HepG2 (cell line): ENCODE results near the gene SULT2B1. TPM values are rescaled to one million over a fixed set of nuclear protein-coding genes. Genes with fewer than 3 reads are reported as not detected.

Source experiments
- BHLHE40 ChIP-seq: IDR thresholded peaks from 2 replicates; pipeline ENCODE4 v1.6.1; 2011; ENCODE audit warnings: low read length, improper control_type of control experiment
- CAMTA2 ChIP-seq: sonication (generic); formaldehyde crosslinking; IDR thresholded peaks from 2 replicates; pipeline ENCODE4 v1.4.0; 2020; ENCODE audit warnings: mild to moderate bottlenecking, missing genetic modification reagents, borderline replicate concordance
- CBX2 ChIP-seq, 2 experiments: fragments of 200-600 bp in 1 of 2; sonication (generic); formaldehyde crosslinking in 1 of 2; IDR thresholded peaks; 2 replicates each; pipeline versions ENCODE4 v1.7.0 to v1.8.1; 2018 to 2022; ENCODE audit warnings: low read depth in 2 of 2, low read length in 1 of 2, mild to moderate bottlenecking in 1 of 2, missing genetic modification reagents in 1 of 2
- CBX5 ChIP-seq: sonication (generic); formaldehyde crosslinking; IDR thresholded peaks from 2 replicates; pipeline ENCODE4 v1.4.0; 2020; ENCODE audit warnings: missing genetic modification reagents, borderline replicate concordance
- CCAR2 ChIP-seq: fragments of 200-400 bp; formaldehyde crosslinking; optimal IDR thresholded peaks from 2 replicates; pipeline ENCODE3; 2018; ENCODE audit warnings: low read depth, mild to moderate bottlenecking, low read length, moderate library complexity
- GFI1 ChIP-seq: sonication (generic); formaldehyde crosslinking; IDR thresholded peaks from 2 replicates; pipeline ENCODE4 v1.5.0; 2020; ENCODE audit warnings: missing genetic modification reagents, mild to moderate bottlenecking, borderline replicate concordance
- JUNB ChIP-seq: sonication (generic); formaldehyde crosslinking; IDR thresholded peaks from 2 replicates; pipeline ENCODE4 v1.8.0; 2022; ENCODE audit warnings: missing genetic modification reagents, mild to moderate bottlenecking, borderline replicate concordance
- KLF13 ChIP-seq: sonication (generic); formaldehyde crosslinking; IDR thresholded peaks from 2 replicates; pipeline ENCODE4 v1.4.0; 2020; ENCODE audit warnings: mild to moderate bottlenecking, missing genetic modification reagents
- MED13 ChIP-seq: sonication (generic); formaldehyde crosslinking; IDR thresholded peaks from 2 replicates; pipeline ENCODE4 v1.5.0; 2020; ENCODE audit warnings: missing genetic modification reagents
- MXI1 ChIP-seq: IDR thresholded peaks from 3 replicates; pipeline ENCODE4 v1.6.1; 2012; ENCODE audit warnings: low read depth, low read length, inconsistent platforms, borderline replicate concordance
- NCOA5 ChIP-seq: sonication (generic); formaldehyde crosslinking; IDR thresholded peaks from 2 replicates; pipeline ENCODE4 v1.4.0; 2020; ENCODE audit warnings: missing genetic modification reagents
- NONO ChIP-seq, 2 experiments: fragments of 450-650 bp in 1 of 2; sonication (generic) in 1 of 2; formaldehyde crosslinking in 1 of 2; IDR thresholded peaks in 1 of 2; conservative IDR thresholded peaks in 1 of 2; 2 replicates each; pipeline versions ENCODE4 v1.6.1 to v1.8.0; 2017 to 2022; ENCODE audit warnings: mild to moderate bottlenecking in 1 of 2, missing genetic modification reagents in 1 of 2, moderate library complexity in 1 of 2
- NR1H2 ChIP-seq: sonication (generic); formaldehyde crosslinking; IDR thresholded peaks from 2 replicates; pipeline ENCODE4 v1.8.1; 2022; ENCODE audit warnings: low read depth, missing genetic modification reagents, borderline replicate concordance
- PRPF4 ChIP-seq: fragments of 200-400 bp; formaldehyde crosslinking; IDR thresholded peaks from 2 replicates; pipeline ENCODE4 v1.6.1; 2016; ENCODE audit warnings: low read length, low read depth; ENCODE audit not compliant: poor library complexity, severe bottlenecking
- TGIF2 ChIP-seq: IDR thresholded peaks from 2 replicates; pipeline ENCODE4 v1.6.1; 2016; ENCODE audit warnings: control low read depth, missing compliant biosample characterization
- ZFP41 ChIP-seq: sonication (generic); formaldehyde crosslinking; IDR thresholded peaks from 2 replicates; pipeline ENCODE4 v1.4.0; 2020; ENCODE audit warnings: mild to moderate bottlenecking, missing genetic modification reagents, borderline replicate concordance
- ZIK1 ChIP-seq: sonication (generic); formaldehyde crosslinking; IDR thresholded peaks from 2 replicates; pipeline ENCODE4 v1.5.0; 2020; ENCODE audit warnings: mild to moderate bottlenecking, low read depth, missing genetic modification reagents, borderline replicate concordance
- ZNF33A ChIP-seq: sonication (generic); formaldehyde crosslinking; IDR thresholded peaks from 2 replicates; pipeline ENCODE4 v1.5.1; 2020; ENCODE audit warnings: missing genetic modification reagents, mild to moderate bottlenecking, moderate library complexity, borderline replicate concordance
- ZNF350 ChIP-seq: sonication (generic); formaldehyde crosslinking; IDR thresholded peaks from 2 replicates; pipeline ENCODE4 v1.4.0; 2020; ENCODE audit warnings: mild to moderate bottlenecking, low read depth, missing genetic modification reagents, borderline replicate concordance
- ZNF543 ChIP-seq: sonication (generic); formaldehyde crosslinking; IDR thresholded peaks from 2 replicates; pipeline ENCODE4 v1.4.0; 2020; ENCODE audit warnings: mild to moderate bottlenecking, missing genetic modification reagents
- ZNF562 ChIP-seq: sonication (generic); formaldehyde crosslinking; IDR thresholded peaks from 2 replicates; pipeline ENCODE4 v1.8.0; 2022; ENCODE audit warnings: missing genetic modification reagents, borderline replicate concordance
- ZNF768 ChIP-seq: sonication (generic); formaldehyde crosslinking; IDR thresholded peaks from 2 replicates; pipeline ENCODE4 v1.4.0; 2020; ENCODE audit warnings: missing genetic modification reagents
- ZNF775 ChIP-seq: sonication (generic); formaldehyde crosslinking; IDR thresholded peaks from 2 replicates; pipeline ENCODE4 v1.4.0; 2020; ENCODE audit warnings: missing genetic modification reagents, mild to moderate bottlenecking, moderate library complexity, borderline replicate concordance
- ZNF883 ChIP-seq: sonication (generic); formaldehyde crosslinking; IDR thresholded peaks from 2 replicates; pipeline ENCODE4 v1.5.1; 2020; ENCODE audit warnings: mild to moderate bottlenecking, missing genetic modification reagents; ENCODE audit errors: not compliant biosample characterization
- polyA plus RNA-seq, 8 experiments: library from polyadenylated mRNA; depleted of rRNA in 3 of 8; stranded (reverse) in 7 of 8; unstranded in 1 of 8; fragments of >200 nt; fragmentation: Illumina TruSeq in 4 of 8; extraction: Trizol in 4 of 8; gene quantifications; 2 replicates each; pipeline versions ENCODE4 v1.2.1 to v1.2.3, GENCODE V29; 2011 to 2016; ENCODE audit warnings: low read depth in 4 of 8, missing spikeins in 1 of 8, mixed read lengths in 1 of 8; ENCODE audit not compliant: insufficient read depth in 1 of 8
- total RNA-seq, 5 experiments: library from RNA; depleted of rRNA; stranded (reverse); fragments of >200 nt; fragmentation: Illumina TruSeq; extraction: Trizol; gene quantifications; 2 replicates each; pipeline ENCODE4 v1.2.3, GENCODE V29; 2016; ENCODE audit warnings: low read depth in 1 of 5
- TF ChIP-seq, protein P1 (sequence below): sonication (generic); formaldehyde crosslinking; IDR thresholded peaks from 2 replicates; pipeline ENCODE4 v1.8.1; 2023; ENCODE audit warnings: mild to moderate bottlenecking, missing genetic modification reagents, borderline replicate concordance
- TF ChIP-seq, protein P2 (sequence below), 2 experiments: fragments of 450-650 bp in 1 of 2; sonication (generic) in 1 of 2; formaldehyde crosslinking; IDR thresholded peaks; 2 replicates each; pipeline versions ENCODE4 v1.5.0 to v1.8.0; 2020 to 2022; ENCODE audit warnings: mild to moderate bottlenecking in 1 of 2, missing genetic modification reagents in 1 of 2
- TF ChIP-seq, protein P3 (sequence below): sonication (generic); formaldehyde crosslinking; IDR thresholded peaks from 2 replicates; pipeline ENCODE4 v1.8.0; 2022; ENCODE audit warnings: mild to moderate bottlenecking, missing genetic modification reagents, moderate library complexity
- TF ChIP-seq, protein P4 (sequence below): sonication (generic); formaldehyde crosslinking; IDR thresholded peaks from 2 replicates; pipeline ENCODE4 v1.8.1; 2023; ENCODE audit warnings: missing genetic modification reagents, mild to moderate bottlenecking, borderline replicate concordance

Gene SULT2B1
- total and polyA plus RNA-seq, 2 of the 13 experiments (the other 11 are each of a cell fraction or from before 2014, with no cell fraction given), result 0.13 TPM; not detected in 1

DNA sequence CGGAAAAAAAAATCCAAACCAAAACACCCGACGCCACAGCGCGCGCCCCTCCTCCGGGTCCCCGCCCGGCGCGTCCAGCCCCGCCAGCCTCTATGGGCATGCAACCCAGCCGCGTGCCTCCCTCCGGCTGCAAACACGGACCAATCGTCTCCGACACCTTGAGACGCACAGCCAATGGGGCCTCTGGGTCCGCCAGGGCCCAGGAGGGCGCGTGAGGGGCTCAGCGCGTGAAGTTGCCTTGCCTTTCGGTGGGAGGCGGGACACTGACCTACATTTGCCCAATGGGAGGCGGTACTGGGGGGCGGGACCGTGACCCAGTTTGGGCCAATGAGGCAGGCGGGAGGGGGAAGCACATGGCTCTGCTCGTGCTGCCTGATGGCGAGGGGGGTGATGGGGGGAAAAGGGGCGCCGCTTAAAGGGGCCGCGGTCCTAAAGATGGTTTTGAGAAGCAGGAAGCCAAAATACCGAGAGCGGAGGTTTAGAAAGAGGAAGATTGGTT lies 85.5 kb downstream of the SULT2B1 start (continued):
- TF ChIP-seq, protein P1, sequence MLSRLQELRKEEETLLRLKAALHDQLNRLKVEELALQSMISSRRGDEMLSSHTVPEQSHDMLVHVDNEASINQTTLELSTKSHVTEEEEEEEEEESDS (CRISPR knock-in tag), result peak; percentile 92; the same call in 1 of the 2 replicates
- no peak for TF ChIP-seq MED13 (CRISPR knock-in tag)
- peak; percentile 85; the same call in 1 of the 2 replicates for TF ChIP-seq ZFP41
- no peak for TF ChIP-seq CBX2 (IDR thresholded peaks at IDR 0.05; ENCODE audit: low read depth, low read length)
- no peak; the same call in 1 of the 2 replicates for TF ChIP-seq CBX2 (CRISPR knock-in tag; IDR thresholded peaks at IDR 0.05; ENCODE audit: low read depth)
- TF ChIP-seq ZNF768 (CRISPR knock-in tag), result peak; percentile 31; the same call in 1 of the 2 replicates
- TF ChIP-seq, protein P2, sequence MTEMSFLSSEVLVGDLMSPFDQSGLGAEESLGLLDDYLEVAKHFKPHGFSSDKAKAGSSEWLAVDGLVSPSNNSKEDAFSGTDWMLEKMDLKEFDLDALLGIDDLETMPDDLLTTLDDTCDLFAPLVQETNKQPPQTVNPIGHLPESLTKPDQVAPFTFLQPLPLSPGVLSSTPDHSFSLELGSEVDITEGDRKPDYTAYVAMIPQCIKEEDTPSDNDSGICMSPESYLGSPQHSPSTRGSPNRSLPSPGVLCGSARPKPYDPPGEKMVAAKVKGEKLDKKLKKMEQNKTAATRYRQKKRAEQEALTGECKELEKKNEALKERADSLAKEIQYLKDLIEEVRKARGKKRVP (CRISPR knock-in tag; IDR thresholded peaks at IDR 0.05), result peak in 1 of 2 experiments; percentile 64; a peak in 1 of 4 replicates
- TF ChIP-seq KLF13 (CRISPR knock-in tag), result no peak; the same call in 1 of the 2 replicates
- peak; percentile 75; the same call in 1 of the 2 replicates for TF ChIP-seq ZNF543 (CRISPR knock-in tag)
- no peak for TF ChIP-seq NONO (IDR thresholded peaks at IDR 0.05)
- peak; percentile 54; the same call in 1 of the 2 replicates for TF ChIP-seq NONO (CRISPR knock-in tag; conservative IDR thresholded peaks at IDR 0.05)
- TF ChIP-seq CBX5 (CRISPR knock-in tag), result no peak
- no peak for TF ChIP-seq ZNF33A (CRISPR knock-in tag)
- TF ChIP-seq NR1H2 (CRISPR knock-in tag), result no peak
- TF ChIP-seq ZNF350 (CRISPR knock-in tag), result no peak; the same call in 1 of the 2 replicates
- TF ChIP-seq ZNF775, result peak; percentile 55; the same call in 1 of the 2 replicates
- TF ChIP-seq GFI1 (CRISPR knock-in tag), result peak; percentile 78; the same call in 1 of the 2 replicates
- TF ChIP-seq JUNB (CRISPR knock-in tag), result no peak
- peak; percentile 61; the same call in 1 of the 3 replicates for TF ChIP-seq MXI1
- peak; percentile 64 for TF ChIP-seq ZNF883
- peak; percentile 79 for TF ChIP-seq BHLHE40
- peak; percentile 82 for TF ChIP-seq TGIF2 (CRISPR knock-in tag)
- no peak for TF ChIP-seq NCOA5 (CRISPR knock-in tag)
- TF ChIP-seq CAMTA2 (CRISPR knock-in tag), result no peak
- TF ChIP-seq, protein P3, sequence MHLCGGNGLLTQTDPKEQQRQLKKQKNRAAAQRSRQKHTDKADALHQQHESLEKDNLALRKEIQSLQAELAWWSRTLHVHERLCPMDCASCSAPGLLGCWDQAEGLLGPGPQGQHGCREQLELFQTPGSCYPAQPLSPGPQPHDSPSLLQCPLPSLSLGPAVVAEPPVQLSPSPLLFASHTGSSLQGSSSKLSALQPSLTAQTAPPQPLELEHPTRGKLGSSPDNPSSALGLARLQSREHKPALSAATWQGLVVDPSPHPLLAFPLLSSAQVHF, result peak; percentile 94
- TF ChIP-seq CCAR2, result no peak
- peak; percentile 77; the same call in 1 of the 2 replicates for TF ChIP-seq ZNF562 (CRISPR knock-in tag)
- TF ChIP-seq ZIK1, result peak; percentile 85
- no peak for TF ChIP-seq PRPF4
- TF ChIP-seq, protein P4, sequence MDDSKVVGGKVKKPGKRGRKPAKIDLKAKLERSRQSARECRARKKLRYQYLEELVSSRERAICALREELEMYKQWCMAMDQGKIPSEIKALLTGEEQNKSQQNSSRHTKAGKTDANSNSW (CRISPR knock-in tag), result 0 out of 2 replicates have a peak, but pooled peaks have one; percentile 31
